Right lobe of liver (tissue), 4 donors: Measurements from ENCODE around the gene PIAS4.

ENCODE experiments used
- CTCF ChIP-seq, 4 donors: fragments of 200-600 bp in 3 of 4; fragments of 450-650 bp in 1 of 4; IDR thresholded peaks; one replicate each; pipeline versions ENCODE4 v1.5.1 to v1.8.0; 2016 to 2022; ENCODE audit warnings: antibody characterized with exemption in 4 of 4, mild to moderate bottlenecking in 2 of 4
- POLR2A ChIP-seq: fragments of 450-650 bp; IDR thresholded peaks from one replicate; pipeline ENCODE4 v1.6.1; 2017; ENCODE audit warnings: antibody characterized with exemption, mild to moderate bottlenecking
- donor health status: DM: no; HTN: no; CAD: no.
- donor health status: DM: no; HTN: no; CAD: no.
- donor health status: DM: no; HTN: yes; CAD: no.

GRCh38 chr19:4084547-4084877 is 77.0 kb downstream of the PIAS4 start:
- no peak for TF ChIP-seq POLR2A
- no peak for TF ChIP-seq CTCF (IDR thresholded peaks at IDR 0.05)
